GM12878 (cell line): ENCODE results near the gene TPCN1. TPM values are rescaled to one million over a fixed set of nuclear protein-coding genes. Genes with fewer than 3 reads are reported as not detected.

Experiments used
- ATAC-seq: fragments of 200-7000 bp; cut with Tn5 transposase; 3 replicates; pipeline ENCODE4 v1.9.1; 2020; ENCODE audit warnings: mild to moderate bottlenecking, moderate library complexity
- BruUV-seq: library from RNA; stranded (reverse); fragments of 400-500 nt; replicated peaks from 2 replicates; lab custom pipeline; 2021; lab: Mats Ljungman, UMichigan
- CTCF ChIA-PET: fragments of 300-600 bp; sonication (Branson Sonifier 250); formaldehyde crosslinking; extraction: SDS; loops from one replicate; lab custom pipeline; 2021; ENCODE audit warnings: inconsistent platforms; lab: Yijun Ruan, JAX
- POLR2A ChIA-PET: fragments of 350-600 bp; formaldehyde crosslinking; extraction: SDS; loops from one replicate; lab custom pipeline; 2021; ENCODE audit warnings: inconsistent platforms; lab: Charles Lee
- RAD21 ChIA-PET: fragments of 300-600 bp; sonication (Branson Sonifier 250); formaldehyde crosslinking; loops from one replicate; lab custom pipeline; 2023; ENCODE audit warnings: antibody characterized with exemption; ENCODE audit not compliant: unreplicated experiment; lab: Charles Lee
- SMC1A ChIA-PET: fragments of 300-600 bp; sonication (Branson Sonifier 250); formaldehyde crosslinking; loops from one replicate; lab custom pipeline; 2023; ENCODE audit not compliant: unreplicated experiment, uncharacterized antibody; lab: Charles Lee
- DNase-seq: peaks from one replicate; pipeline ENCODE4 v3.0.0-alpha.2; 2011; ENCODE audit warnings: low read depth, low spot score
- FAIRE-seq: peaks from 3 replicates; lab custom pipeline; 2011; peaks lifted over from hg19 to GRCh38; lab: Jason Lieb, UNC
- H2AFZ ChIP-seq: 2 replicates; pipeline ENCODE4 v1.6.0; 2011; ENCODE audit warnings: low read depth, low read length, control low read depth; ENCODE audit not compliant: control insufficient read depth
- H3K27ac ChIP-seq: 2 replicates; pipeline ENCODE4 v1.5.1; 2011; ENCODE audit warnings: control low read depth; ENCODE audit not compliant: control insufficient read depth, insufficient read depth
- H3K27me3 ChIP-seq, 2 experiments: replicated peaks in 1 of 2; 2 replicates each; pipeline versions ENCODE4 v1.6.0 to v1.6.1; 2011; ENCODE audit warnings: low read length in 1 of 2; ENCODE audit not compliant: control insufficient read depth in 2 of 2, insufficient read depth in 2 of 2
- H3K36me3 ChIP-seq, 2 experiments: 2 replicates each; pipeline ENCODE4 v1.5.1; 2011; ENCODE audit warnings: low read length in 1 of 2; ENCODE audit not compliant: control insufficient read depth in 2 of 2, insufficient read depth in 2 of 2
- H3K4me1 ChIP-seq: 2 replicates; pipeline ENCODE4 v1.6.1; 2011; ENCODE audit warnings: mild to moderate bottlenecking, low read length, moderate library complexity, mixed read lengths; ENCODE audit not compliant: control insufficient read depth, insufficient read depth
- H3K4me2 ChIP-seq: 2 replicates; pipeline ENCODE4 v1.6.0; 2011; ENCODE audit warnings: control low read depth; ENCODE audit not compliant: control insufficient read depth, insufficient read depth
- H3K4me3 ChIP-seq: fragments of 200-600 bp; sonication (generic); 2 replicates; pipeline ENCODE4 v1.5.1; 2016
- H3K79me2 ChIP-seq: 2 replicates; pipeline ENCODE4 v1.6.0; 2011; ENCODE audit warnings: low read length; ENCODE audit not compliant: control insufficient read depth, insufficient read depth
- H3K9ac ChIP-seq: 2 replicates; pipeline ENCODE4 v1.8.0; 2011; ENCODE audit warnings: low read length, control low read depth, mixed read lengths; ENCODE audit not compliant: control insufficient read depth, insufficient read depth
- H3K9me3 ChIP-seq: replicated peaks from 3 replicates; pipeline ENCODE4 v1.5.1; 2011; ENCODE audit warnings: mild to moderate bottlenecking, low read length; ENCODE audit not compliant: control insufficient read depth, insufficient read depth
- H4K20me1 ChIP-seq: 2 replicates; pipeline ENCODE4 v1.6.0; 2011; ENCODE audit not compliant: control insufficient read depth, insufficient read depth
- ETV6 ChIP-seq, 2 experiments: fragments of 450-650 bp in 1 of 2; IDR thresholded peaks in 1 of 2; conservative IDR thresholded peaks in 1 of 2; 2 replicates each; pipeline ENCODE4 v1.6.1; 2014; ENCODE audit warnings: antibody characterized with exemption in 1 of 2, borderline replicate concordance in 1 of 2, low read depth in 1 of 2, mild to moderate bottlenecking in 1 of 2, moderate library complexity in 1 of 2
- KDM1A ChIP-seq: fragments of 200-600 bp; sonication (generic); IDR thresholded peaks from 2 replicates; pipeline ENCODE4 v1.6.1; 2016; ENCODE audit warnings: borderline replicate concordance
- SUZ12 ChIP-seq: fragments of 200-600 bp; sonication (generic); IDR thresholded peaks from one replicate; pipeline ENCODE4 v1.6.1; 2018; ENCODE audit warnings: antibody characterized with exemption, mild to moderate bottlenecking; ENCODE audit not compliant: unreplicated experiment
- TCF12 ChIP-seq: IDR thresholded peaks from 2 replicates; pipeline ENCODE4 v1.6.1; 2011; ENCODE audit warnings: low read depth, mild to moderate bottlenecking, low read length
- WGBS: methylation state at CpG from one replicate; pipeline ENCODE4 v1.1.6; 2016; ENCODE audit warnings: low lambda C conversion rate; ENCODE audit not compliant: insufficient replicate concordance, insufficient coverage; ENCODE audit errors: missing lambda C conversion rate; 5-methylcytosine and 5-hydroxymethylcytosine counted together
- in situ Hi-C: fragments of 300-500 bp; cut with MboI; formaldehyde crosslinking; loops from 9 replicates; pipeline ENCODE4 v1.14.3; 2018; ENCODE audit warnings: mixed read lengths
- intact Hi-C: fragments of 100-400 bp; cut with micrococcal nuclease; formaldehyde crosslinking; loops from one replicate; pipeline ENCODE4 v1.14.2; 2022; ENCODE audit not compliant: unreplicated experiment
- polyA plus RNA-seq, 11 experiments: library from polyadenylated mRNA; depleted of rRNA in 4 of 11; unstranded in 6 of 11; stranded (reverse) in 5 of 11; fragments of >200 nt; fragmentation: Nextera tagmentation in 4 of 11; fragmentation: Illumina TruSeq in 1 of 11; extraction: Ambion mirVana in 4 of 11; extraction: Trizol in 1 of 11; gene quantifications; 1 replicate in 1 of 11; 2 replicates in 10 of 11; pipeline versions ENCODE4 v1.2.1 to v1.2.3, GENCODE V29; 2011 to 2016; ENCODE audit warnings: inconsistent platforms in 2 of 11, missing spikeins in 2 of 11, low read depth in 1 of 11
- total RNA-seq, 4 experiments: library from RNA; depleted of rRNA in 3 of 4; stranded (reverse); fragments of >200 nt in 3 of 4; fragmentation: Illumina TruSeq in 1 of 4; extraction: Trizol in 1 of 4; gene quantifications; 2 replicates each; pipeline versions ENCODE4 v1.2.1 to v1.2.3, GENCODE V29; 2013 to 2021
- TF ChIP-seq, protein P1 (sequence below): IDR thresholded peaks from 2 replicates; pipeline ENCODE4 v1.6.1; 2012; ENCODE audit warnings: low read length, inconsistent platforms

The TPCN1 gene
- total and polyA plus RNA-seq, 10 of the 15 experiments (the other 5 are each of a cell fraction or from before 2014, with no cell fraction given) = 0.79 to 30.9 (median 19.4) TPM

DNA sequence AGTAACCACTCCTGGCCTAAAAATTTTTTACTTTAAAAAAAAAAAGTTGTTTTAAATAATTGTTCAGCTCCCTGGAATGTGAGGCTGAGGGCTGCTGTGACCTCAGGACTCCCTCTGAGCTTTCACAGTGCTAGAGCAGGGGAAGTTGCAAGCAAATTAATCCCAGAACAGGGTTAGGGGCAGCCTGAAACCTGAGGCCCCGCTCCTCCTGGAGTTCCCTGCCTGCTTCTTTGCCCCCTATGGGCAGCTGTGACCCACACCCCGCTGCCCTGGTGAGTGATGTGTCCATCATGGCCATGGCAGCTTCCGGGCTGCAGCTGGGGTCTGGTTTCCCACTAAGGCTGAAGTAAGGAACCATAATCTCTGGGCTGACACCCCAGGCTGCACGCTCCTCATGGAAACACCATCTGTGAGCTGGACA lies 26.3 kb upstream of the TPCN1 start:
- DNase-seq = no peak
- H4K20me1 ChIP-seq = no peaks in the 10 kb centered on the region
- no peak overlapping the region for H3K4me3 ChIP-seq
- ChIA-PET POLR2A (interaction anchor here (0.6 to 1.4 kb wide), 4 partner anchors 13 to 226 kb away, joined by 3 to 6 read pairs (median 3); partner anchors contain the start of gene TPCN1), CTCF (interaction anchor here (0.6 to 4.2 kb wide), 11 partner anchors 8 to 230 kb away, joined by 3 to 24 read pairs (median 5); partner anchors contain the start of gene SDSL)
- H2AFZ ChIP-seq = no peak overlapping the region
- H3K79me2 ChIP-seq = no peaks in the 10 kb centered on the region
- 84% methylated on average over 4 of the region's 4 CpGs for WGBS
- BruUV-seq = no TSS peak
- TF ChIP-seq ETV6 (conservative IDR thresholded peaks at IDR 0.05 in 1 of 2, IDR thresholded peaks at IDR 0.05 in 1 of 2; ENCODE audit: borderline replicate concordance in 1 of 2, low read depth in 1 of 2) (no peak), KDM1A (no peak), SUZ12 (no peak), TCF12 (no peak)
- TF ChIP-seq, protein P1, sequence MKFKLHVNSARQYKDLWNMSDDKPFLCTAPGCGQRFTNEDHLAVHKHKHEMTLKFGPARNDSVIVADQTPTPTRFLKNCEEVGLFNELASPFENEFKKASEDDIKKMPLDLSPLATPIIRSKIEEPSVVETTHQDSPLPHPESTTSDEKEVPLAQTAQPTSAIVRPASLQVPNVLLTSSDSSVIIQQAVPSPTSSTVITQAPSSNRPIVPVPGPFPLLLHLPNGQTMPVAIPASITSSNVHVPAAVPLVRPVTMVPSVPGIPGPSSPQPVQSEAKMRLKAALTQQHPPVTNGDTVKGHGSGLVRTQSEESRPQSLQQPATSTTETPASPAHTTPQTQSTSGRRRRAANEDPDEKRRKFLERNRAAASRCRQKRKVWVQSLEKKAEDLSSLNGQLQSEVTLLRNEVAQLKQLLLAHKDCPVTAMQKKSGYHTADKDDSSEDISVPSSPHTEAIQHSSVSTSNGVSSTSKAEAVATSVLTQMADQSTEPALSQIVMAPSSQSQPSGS = no peak
- TF ChIP-seq, all 136 proteins: peak for 0
- Histone ChIP-seq H3K36me3 (peaks cover 4 to 5% of the 10 kb centered on the region in 2 experiments), H3K9ac (no peak overlapping the region), H3K9me3 (no peaks in the 10 kb centered on the region), H3K4me1 (no peaks in the 10 kb centered on the region), H3K27ac (no peak overlapping the region), H3K4me2 (no peak overlapping the region), H3K27me3 (no peaks in the 10 kb centered on the region)
- intact Hi-C loops (loop anchor here (5.0 to 10.0 kb wide), 2 partner anchors 80 to 117 kb away; no protein-coding TSS in a partner anchor), in situ Hi-C loops (loop anchor here (5.0 kb wide), 1 partner anchor 227 kb away; the partner anchor contains the start of gene SDSL)
- FAIRE-seq (no peak), ATAC-seq (no peak)
- RAD21 ChIA-PET = interaction anchor here (0.8 to 1.9 kb wide), 5 partner anchors 9 to 231 kb away, joined by 3 to 9 read pairs (median 6); no protein-coding TSS in a partner anchor
- SMC1A ChIA-PET = interaction anchor here (0.7 to 2.5 kb wide), 9 partner anchors 8 to 230 kb away, joined by 3 to 13 read pairs (median 4); partner anchors contain the start of genes DDX54, RITA1 and SDSL
